Measurements from ENCODE around the gene BACH2.
"Not testable (repeated sequence)": the region's sequence is repeated elsewhere in the genome, so short reads cannot be mapped to it uniquely, and the experiment has no call there.

BACH2 gene

GRCh38 chr6:90179190-90180169, 117.2 kb downstream of the BACH2 start:
- DNase-seq = peak; percentile 15

DNA sequence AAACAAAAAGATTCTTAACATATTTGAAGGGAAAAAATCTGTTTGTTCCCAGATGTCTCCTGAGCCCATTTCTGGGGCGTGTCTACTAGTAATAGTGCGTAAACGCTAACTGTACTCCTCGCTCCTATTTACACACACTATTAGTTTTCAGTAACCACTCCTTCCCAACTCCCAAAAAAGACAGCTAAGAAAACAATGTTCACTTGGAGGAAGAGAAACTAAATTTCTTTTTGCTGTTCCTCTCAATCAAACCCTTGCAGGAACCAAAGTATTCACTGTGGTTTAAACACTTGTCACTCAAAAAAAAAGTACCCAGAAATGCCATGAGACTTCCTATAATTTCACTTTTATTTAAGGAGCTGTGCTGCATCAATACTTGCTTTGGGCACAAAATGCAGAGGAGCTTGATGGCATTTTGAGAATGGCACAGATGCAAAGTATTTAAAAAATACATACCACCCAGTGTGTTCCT, 118.2 kb downstream of the BACH2 start:
- no peak for DNase-seq

DNA sequence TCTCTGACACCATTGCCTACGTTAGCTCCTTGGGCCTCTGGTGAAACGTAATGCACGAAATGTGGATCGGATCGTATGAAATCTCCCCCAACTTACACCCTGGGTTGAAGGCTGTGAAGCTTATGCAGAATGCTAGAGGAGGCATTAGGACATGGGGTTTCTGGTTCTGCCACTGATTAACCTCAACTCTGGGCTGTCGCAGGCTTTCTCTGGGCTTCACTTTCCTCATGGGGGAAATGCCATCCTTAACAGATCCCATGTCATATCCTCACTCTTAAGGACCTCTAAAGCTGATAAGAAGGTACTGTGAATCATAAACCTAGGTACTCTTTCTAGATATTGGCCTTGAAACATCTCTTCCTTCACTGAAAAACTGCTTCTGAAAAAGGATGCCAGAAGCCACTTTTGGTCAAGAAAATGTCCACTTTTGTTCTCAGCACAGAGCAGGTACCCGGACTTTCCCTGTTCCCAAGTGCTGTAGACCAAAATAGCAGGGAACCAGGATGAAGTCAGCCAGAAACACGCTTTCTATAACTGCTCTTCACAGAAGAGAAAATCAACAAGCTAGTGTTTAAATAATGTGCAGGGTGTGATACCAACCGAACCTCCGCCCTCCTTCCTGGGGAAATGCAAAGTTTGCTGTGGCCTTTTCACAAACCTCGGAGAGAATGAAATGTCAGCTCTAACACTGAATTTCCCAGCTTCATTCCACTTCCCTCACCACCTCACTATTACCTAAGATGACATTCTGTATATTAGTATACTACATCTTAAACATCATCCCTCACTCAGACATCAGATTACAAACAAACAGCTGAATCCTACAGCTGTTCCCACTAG, 118.9 kb downstream of the BACH2 start:
- no peak for DNase-seq

DNA sequence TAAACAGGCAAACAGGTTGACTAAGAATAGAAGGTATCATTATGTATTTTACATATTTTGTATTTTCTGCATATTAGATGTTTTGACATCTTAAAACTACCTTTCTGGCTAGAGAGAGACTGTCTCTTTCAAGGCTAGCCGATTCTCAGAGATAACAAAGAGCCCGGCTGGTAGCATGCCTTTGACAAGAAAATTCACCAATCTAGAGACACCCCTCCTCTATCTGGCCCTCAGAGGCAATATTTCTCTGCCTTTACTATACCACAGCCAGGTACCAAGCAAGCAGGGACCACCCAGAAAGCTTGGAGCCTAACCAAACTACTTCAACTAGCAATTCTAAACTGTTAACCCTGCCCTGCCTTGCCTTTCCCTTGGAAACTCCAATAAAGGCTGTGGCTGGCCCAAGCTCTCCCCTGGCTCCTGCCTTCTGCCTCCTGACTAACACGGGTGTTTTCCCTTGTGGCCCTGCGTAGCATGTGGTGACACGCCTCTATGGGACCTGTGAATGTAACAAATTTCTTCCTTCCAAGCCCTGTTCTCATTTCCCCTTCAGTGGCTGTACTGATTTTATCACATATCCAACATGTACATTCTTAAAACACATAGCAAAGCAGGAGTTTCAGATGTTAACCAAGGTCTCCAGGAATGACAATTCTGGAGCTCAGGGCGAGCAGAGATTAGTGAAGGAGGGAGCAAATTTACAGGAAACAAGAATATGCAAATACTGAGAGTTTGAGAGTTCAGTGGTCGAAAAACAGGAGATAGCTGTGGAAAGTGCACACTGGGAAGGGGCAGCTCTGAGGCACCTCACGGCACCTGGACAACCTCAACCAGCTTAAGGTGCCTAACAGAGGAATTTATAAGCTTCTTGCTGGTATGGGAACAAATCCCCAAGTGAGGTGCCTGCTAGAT, 120.8 kb downstream of the BACH2 start:
- DNase-seq = no peak

GRCh38 chr6:90173262-90173925, 123.2 kb downstream of the BACH2 start:
- no peak for DNase-seq

DNA sequence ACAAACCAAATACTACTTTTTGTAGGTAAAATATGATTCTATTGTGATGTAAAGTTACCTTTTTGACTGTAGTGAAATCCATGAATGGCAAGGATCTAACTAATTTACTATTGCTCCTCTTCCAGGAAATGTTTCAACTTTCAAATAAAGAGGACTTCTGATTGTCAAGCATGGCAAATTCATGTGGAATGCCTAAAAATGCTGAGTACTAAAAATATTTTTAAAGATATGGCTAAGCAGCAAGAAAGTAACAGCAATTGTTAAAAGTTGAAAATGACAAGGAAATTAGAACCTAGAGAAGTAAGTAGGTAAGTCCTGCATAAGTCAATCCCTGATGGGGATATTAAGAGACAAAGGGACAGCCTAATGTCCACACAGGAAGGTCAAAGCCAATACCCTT, 126.0 kb downstream of the BACH2 start:
- no peak for DNase-seq

DNA sequence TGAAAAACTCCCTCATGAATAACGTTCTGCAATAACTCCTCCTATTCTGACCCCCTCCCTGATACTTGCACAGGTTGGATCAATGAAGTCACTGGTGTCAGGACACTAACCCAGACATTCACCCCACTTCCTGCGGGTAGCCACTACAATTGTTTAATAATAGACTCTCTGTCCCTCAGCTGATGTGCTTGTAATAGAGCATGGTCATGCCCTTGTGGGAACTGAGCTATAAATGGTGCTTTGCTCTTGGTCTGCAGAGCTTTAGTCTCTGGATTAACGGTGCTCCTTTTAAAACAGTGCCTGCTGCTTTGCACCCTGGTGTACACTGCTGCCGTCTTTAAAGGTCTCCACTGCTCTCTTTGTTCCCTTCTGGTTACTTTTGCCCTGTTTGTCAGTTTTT, 127.3 kb downstream of the BACH2 start:
- DNase-seq = no peak

- no peak for DNase-seq
Observed at GRCh38 chr6:90168693-90169131, 127.9 kb downstream of the BACH2 start.

DNA sequence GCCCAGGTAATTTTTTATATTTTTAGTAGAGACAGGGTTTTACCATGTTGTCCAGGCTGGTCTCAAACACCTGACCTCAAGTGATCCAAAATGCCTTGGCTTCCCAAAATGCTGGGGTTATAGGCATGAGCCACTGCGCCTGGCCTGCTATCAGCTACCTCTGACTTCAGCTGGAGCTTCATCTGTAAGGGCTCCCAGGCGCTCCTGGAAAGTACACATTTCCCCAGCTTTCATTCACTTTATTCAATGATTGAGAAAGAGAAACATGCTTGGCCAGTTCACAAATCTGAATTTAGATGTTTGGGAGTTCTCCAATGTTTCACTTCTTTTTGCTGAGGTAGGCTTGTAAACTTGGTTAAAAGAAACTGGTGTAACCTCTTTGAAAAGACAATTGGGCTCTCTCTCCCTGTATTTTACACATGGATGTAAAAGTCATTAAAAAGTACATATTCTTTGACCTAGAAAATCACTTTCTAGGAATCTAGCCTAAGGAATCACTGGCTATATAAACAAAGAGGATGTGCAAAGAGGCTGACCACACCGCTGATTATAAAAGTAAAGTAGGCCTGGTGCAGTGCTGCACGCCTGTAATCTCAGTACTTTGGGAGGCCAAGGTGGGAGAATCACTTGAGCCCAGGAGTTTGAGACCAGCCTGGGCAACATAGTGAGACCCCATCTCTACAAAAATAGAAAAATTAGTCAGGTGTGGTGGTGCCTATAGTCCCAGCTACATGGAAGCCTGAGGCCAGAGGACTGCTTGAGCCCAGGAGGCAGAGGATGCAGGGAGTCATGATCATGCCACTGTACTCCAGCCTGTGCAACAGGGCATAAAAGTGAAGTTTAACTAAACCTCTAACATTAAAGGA, 128.9 kb downstream of the BACH2 start:
- no peak for DNase-seq

DNA sequence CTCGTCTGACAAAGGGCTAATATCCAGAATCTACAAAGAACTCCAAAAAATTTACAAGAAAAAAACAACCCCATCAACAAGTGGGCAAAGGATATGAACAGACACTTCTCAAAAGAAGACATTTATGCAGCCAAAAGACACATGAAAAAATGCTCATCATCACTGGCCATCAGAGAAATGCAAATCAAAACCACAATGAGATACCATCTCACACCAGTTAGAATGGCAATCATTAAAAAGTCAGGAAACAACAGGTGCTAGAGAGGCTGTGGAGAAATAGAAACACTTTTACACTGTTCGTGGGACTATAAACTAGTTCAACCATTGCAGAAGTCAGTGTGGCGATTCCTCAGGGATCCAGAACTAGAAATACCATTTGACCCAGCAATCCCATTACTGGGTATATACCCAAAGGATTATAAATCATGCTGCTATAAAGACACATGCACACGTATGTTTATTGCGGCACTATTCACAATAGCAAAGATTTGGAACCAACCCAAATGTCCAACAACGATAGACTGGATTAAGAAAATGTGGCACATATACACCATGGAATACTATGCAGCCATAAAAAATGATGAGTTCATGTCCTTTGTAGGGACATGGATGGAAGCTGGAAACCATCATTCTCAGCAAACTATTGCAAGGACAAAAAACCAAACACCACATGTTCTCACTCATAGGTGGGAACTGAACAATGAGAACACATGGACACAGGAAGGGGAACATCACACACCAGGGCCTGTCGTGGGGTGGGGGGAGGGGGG, 130.3 kb downstream of the BACH2 start:
- not testable (repeated sequence) for DNase-seq

GRCh38 chr6:90162648-90163387, 133.8 kb downstream of the BACH2 start:
- no peak for DNase-seq

- DNase-seq = no peak
Observed at GRCh38 chr6:90160013-90160412, 136.6 kb downstream of the BACH2 start.

GRCh38 chr6:90159452-90159851, 137.2 kb downstream of the BACH2 start:
- no peak for DNase-seq

DNA sequence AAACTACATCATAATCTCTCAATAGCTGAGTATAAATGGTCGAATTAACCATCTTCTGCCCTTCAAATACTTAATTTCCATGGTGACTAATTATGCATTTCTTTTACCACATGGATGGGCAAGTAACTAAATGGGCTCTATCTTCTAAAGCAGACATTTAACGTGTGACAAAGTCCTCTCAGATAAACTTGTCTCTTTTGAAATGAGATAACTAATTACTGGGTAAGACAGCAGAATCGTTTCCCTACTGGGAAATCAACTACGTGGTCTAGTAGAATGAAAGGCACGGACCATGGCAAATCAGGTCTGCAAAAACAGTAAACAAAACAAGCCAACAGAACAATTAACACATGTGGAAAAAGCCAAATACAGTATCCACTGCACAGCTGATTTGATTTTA, 137.7 kb downstream of the BACH2 start:
- no peak for DNase-seq

DNA sequence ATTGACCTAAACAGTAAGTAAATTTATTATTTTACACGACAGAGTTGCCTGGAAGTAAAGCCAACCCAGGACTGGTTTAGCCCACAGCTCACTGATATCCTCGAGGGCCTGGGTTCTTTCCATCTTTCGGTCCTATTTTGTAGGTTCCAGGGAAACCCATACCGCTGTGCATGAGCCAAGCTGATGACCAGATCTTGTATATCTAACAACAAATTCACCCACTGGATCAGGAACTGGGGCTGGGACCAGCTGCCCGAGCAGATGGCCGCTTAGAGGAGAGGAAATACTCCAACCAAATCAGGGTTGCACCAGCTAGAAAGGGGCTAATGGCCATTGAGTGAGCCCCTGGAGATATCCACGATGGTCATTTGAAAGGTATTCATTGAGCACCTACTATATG, 139.2 kb downstream of the BACH2 start:
- no peak for DNase-seq

DNA sequence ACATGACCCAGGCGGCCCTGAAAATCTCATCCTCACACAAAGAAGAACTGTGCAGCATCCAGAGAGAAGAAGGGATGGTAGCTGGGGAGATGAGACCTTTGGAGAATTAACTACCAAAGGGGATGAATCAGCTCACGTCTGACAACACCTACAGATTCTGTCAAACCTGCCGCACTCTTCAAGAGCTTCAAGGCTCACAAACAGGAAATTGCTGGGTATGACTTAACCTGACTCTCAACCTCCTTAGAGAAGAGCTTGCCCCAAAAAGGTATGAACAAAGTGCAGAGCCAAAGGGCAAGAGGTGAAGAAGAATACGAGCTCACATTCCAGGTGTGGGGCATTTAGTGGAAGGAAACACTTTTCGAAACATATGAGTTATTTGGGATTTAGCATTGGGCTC, 139.8 kb downstream of the BACH2 start:
- no peak for DNase-seq

GRCh38 chr6:90154755-90155470, 141.7 kb downstream of the BACH2 start:
- no peak for DNase-seq

- DNase-seq = no peak
Observed at GRCh38 chr6:90151576-90152422, 144.8 kb downstream of the BACH2 start.

All from RPMI8226 (cell line).